ENCODE measurements around the gene RMND5B.

DNA sequence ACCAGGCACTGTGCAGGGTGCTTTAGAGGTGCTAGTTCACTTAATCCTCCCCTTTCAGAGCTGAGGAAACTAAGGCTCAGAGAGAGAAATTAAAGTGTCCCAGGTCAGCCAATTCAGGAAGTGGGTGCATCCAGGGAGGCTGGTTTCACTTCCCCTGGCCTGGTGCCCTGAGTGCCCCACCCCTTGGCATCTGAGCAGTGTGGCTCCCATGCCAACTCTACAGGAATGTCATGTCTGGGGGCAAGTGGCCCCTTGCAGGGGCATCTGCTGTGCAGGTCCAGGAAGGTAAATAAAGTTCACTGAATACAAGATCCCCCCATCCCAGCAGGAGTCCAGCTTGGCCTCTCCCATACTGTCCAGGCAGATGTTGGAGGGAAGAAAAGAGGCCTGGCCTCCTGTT lies 21.8 kb upstream of the RMND5B start:
- TF ChIP-seq, protein P1, sequence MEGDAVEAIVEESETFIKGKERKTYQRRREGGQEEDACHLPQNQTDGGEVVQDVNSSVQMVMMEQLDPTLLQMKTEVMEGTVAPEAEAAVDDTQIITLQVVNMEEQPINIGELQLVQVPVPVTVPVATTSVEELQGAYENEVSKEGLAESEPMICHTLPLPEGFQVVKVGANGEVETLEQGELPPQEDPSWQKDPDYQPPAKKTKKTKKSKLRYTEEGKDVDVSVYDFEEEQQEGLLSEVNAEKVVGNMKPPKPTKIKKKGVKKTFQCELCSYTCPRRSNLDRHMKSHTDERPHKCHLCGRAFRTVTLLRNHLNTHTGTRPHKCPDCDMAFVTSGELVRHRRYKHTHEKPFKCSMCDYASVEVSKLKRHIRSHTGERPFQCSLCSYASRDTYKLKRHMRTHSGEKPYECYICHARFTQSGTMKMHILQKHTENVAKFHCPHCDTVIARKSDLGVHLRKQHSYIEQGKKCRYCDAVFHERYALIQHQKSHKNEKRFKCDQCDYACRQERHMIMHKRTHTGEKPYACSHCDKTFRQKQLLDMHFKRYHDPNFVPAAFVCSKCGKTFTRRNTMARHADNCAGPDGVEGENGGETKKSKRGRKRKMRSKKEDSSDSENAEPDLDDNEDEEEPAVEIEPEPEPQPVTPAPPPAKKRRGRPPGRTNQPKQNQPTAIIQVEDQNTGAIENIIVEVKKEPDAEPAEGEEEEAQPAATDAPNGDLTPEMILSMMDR (IDR thresholded peaks at IDR 0.05; ENCODE audit: poor library complexity): no peak
- TF ChIP-seq EZH2 (IDR thresholded peaks at IDR 0.05; ENCODE audit: borderline replicate concordance) (no peak), EZH2phosphoT487 (IDR thresholded peaks at IDR 0.05; ENCODE audit: low read depth, severe bottlenecking, unreplicated experiment) (no peak)

All from hepatocyte (in vitro differentiated cells).